GM21528 (cell line): Measurements from ENCODE around the gene SHOX.

Experiments used
- ATAC-seq: cut with Tn5 transposase; IDR thresholded peaks from one replicate; pipeline ENCODE4 v1.9.1; 2021; ENCODE audit warnings: mild to moderate bottlenecking, moderate library complexity; ENCODE audit not compliant: unreplicated experiment, low FRiP score

SHOX gene

GRCh38 chrX:703866-704265, 73.3 kb downstream of the SHOX start:
- ATAC-seq, result no peak
